Mucosa of gallbladder (tissue), 1 donor: ENCODE results near the gene VPS9D1. TPM values are rescaled to one million over a fixed set of nuclear protein-coding genes. Genes with fewer than 3 reads are reported as not detected.

Source experiments
- DNase-seq: peaks from one replicate; pipeline ENCODE4 v3.0.0-alpha.2; 2020; ENCODE audit warnings: low spot score
- total RNA-seq: library from RNA; stranded (reverse); gene quantifications from one replicate; pipeline ENCODE4 v1.2.1, GENCODE V29; 2021
- donor health status: DM: no; HTN: no; CAD: no.

VPS9D1 gene, protein sequence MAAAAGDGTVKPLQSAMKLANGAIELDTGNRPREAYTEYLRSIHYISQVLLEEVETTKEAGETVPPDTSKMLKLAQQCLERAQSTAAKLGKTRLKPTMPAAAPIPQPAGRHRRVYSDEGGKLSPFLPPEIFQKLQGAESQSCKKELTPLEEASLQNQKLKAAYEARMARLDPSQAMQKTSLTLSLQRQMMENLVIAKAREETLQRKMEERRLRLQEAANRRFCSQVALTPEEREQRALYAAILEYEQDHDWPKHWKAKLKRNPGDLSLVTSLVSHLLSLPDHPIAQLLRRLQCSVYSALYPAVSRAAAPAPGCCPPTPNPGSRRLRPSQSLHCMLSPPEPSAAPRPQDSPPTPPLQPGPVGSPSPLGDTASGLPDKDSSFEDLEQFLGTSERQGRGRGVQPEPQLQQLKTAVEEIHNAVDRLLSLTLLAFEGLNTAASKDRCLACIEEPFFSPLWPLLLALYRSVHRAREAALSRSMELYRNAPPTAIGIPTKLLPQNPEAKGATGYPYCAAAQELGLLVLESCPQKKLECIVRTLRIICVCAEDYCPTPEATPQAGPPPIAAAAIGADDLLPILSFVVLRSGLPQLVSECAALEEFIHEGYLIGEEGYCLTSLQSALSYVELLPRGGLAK
- 20.8 TPM for total RNA-seq

DNA sequence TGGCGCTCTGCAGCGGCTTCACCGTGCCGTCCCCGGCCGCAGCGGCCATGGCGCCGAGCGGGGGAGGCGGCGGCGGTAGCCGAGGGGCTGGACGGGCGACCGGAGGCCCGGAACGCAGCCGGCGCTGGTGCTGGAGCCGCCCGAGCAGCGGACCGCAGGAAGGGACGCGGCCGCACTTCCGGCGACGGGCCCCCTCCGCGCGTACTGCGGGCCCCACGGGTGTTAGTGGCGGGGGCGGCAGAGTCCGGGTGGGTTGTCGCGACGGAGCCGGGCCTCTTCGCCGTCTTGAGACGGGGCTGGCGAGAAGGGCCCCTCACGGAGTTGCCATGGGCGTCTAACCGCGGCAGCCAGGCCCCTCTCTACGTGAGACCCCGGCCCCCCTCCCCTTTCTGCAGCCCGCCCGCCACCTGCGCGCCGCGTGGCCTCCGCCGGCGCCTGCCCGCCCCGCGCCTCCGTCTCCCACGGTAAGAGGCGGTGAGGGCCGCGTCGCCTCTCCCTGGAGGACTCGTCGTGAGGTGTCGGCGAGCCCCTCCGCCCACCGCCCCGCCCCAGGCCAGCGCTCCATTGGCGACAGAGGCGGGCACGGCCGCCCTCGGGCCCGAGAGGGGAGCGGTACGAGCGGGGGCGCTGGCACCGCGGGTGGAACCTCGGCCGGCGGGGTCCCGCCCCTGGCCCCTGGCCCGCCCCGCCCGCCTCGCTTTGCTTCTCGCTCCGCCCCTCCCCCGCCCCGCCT, at the start of gene VPS9D1, which contains the start of gene ZNF276:
VPS9D1 (minus strand) TSS at position 86 of the 733 bp plus-strand sequence; CDS start at position 49, 37 bp downstream.
ZNF276 (plus strand) TSS at position 725 of the 733 bp plus-strand sequence. CDS start 104 bp downstream, outside the sequence.
- peak; percentile 83 for DNase-seq

DNA sequence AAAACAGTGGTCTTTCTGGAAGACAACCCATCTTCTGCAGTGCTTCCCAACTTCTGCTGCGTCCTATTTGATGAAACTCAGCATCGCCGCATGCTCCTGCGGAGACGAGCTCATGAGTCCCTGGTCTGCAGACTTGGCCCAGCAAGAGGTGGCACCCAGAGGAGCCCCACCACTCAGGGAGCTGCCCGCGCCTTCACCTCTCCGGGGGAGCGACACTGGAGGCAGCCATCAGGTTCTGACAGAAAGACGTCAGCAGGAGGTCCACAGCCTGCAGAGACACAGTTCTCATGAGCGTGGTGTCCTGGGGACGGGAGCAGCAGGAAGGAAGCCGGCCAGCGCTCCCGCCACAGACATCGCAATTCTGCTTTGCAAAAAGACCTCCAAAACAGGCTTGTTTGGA, 49.7 kb upstream of the VPS9D1 start:
- DNase-seq: no peak

DNA sequence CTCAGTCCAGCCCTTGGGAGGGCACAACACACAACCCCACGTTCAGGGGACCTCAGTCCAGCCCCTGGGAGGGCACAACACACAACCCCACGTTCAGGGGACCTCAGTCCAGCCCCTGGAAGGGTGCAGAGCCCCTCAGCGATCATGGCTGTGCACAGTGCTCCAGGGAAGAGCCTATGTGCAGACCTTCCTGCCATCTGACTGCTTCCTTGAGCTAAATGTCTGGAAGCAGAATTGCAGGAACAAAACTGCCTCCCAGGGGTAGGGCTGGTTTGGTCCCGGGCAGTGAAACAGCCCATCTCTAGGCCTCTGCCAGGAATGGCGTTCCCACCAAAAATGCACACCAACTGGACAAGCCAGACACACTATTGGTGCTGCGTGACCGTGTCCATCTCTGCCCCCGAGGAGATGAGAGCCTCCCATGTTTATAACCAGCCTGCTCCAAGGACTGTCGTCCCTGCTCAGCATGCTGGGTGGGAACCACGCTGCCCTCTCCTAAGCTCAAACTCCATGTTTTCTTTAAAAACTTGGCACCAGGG, 44.7 kb upstream of the VPS9D1 start:
- no peak for DNase-seq

DNA sequence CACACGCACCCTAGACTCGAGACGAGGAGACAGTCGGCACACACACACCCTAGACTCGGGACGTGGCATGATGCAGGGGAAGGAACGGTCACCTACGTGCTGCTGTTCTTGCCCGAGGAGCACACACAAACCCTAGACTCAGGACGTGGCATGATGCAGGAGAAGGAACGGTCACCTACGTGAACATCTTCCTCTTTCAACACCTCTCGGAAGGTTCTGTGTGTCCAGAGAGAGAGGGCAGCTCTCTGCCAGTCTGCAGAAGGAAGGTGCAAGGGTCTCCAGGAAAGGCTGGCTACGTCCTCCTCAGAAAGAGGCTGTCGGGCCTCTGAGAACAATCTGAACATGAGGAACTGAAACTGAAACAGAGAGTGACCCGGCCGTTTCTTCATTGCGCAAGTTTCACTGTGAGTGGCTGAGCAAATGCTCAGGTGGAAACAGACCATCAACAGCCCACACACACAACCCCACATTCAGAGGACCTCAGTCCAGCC, 44.1 kb upstream of the VPS9D1 start:
- peak; percentile 57 for DNase-seq

DNA sequence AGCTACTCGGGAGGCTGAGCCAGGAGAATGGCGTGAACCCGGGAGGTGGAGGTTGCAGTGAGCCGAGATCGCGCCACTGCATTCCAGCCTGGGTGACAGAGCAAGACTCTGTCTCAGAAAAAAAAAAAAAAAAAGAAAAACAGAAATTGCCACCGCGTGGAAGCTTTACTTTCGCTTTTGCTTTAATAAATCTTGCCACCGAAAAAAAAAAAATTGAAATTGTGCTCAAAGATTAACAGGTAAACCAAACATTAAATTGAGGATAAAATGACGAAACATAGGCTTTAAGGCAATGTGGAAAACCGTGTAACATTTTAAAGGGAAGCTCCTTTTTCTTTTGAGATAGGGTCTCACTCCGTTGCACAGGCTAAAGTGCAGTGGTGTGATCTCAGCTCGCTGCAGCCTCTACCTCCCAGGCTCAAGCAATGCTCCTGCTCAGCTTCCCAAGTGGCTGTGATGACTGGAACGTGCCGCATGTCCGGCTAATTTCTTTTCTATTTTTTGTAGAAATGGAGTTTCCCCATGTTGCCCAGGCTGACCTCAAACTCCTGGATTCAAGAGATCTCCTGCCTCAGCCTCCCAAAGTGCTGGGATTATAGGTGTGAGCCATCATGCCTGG, 40.7 kb upstream of the VPS9D1 start:
- no peak for DNase-seq

DNA sequence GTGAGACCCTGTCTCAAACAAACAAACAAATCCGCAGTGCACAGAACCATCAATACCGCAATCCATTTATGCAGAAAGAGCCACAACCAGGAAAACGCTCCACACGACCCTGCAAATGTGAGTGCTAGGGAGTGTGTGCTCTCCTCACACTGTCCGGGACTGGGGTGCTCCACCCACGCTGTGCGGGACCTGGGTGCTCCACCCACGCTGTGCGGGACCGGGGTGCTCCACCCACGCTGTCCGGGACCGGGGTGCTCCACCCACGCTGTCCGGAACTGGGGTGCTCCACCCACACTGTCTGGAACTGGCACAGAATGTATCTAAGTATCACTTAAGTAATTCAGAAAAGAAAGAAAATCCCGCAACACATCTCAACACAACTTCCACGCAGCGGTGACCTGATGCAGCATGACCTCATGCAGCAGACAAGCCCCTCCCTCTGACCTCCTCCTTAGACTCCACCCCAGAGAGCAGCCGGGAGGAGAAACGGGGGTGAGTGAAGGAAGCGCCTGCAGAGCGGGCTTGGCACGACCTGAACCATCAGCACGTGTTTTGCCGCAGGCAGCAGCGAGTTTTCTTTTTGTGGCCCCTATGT, 39.1 kb upstream of the VPS9D1 start:
- DNase-seq: no peak

DNA sequence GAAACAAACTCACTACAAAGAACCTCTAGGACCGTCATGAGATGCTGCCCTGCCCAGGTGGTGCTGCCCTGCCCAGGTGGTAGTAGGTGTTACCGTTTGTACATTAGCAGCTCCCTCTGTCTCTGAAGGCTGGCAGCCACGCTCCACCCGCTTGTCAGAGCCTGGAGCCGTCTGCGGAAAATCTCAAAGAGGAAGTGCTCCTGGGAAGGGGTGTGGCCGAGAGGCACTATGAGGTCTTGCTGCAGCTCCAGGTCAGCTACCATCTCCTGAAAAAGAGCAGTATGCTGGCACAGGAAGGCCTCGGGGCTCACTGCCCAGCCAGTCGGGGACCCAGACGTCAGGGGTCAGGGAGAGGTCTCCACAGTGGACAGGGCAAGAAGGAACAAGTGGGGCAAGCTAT, 28.9 kb upstream of the VPS9D1 start:
- peak; percentile 48 for DNase-seq

DNA sequence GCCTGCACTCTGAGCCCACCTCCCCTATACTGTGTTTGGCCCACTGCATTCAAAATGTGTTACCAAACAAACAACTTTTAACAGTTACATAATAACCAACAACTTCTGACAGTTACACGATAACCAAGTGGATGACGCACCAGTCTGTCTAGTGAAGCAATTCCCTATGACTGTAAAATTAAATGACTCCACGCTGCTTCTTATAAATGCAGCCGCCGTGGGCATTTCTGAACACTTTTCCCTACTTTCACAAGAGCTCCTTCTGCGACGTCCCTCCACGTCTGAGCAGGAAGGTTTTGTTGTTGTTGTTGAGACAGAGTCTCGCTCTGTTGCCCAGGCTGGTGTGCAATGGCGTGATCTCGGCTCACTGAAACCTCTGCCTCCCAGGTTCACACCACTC, 28.2 kb upstream of the VPS9D1 start:
- no peak for DNase-seq

DNA sequence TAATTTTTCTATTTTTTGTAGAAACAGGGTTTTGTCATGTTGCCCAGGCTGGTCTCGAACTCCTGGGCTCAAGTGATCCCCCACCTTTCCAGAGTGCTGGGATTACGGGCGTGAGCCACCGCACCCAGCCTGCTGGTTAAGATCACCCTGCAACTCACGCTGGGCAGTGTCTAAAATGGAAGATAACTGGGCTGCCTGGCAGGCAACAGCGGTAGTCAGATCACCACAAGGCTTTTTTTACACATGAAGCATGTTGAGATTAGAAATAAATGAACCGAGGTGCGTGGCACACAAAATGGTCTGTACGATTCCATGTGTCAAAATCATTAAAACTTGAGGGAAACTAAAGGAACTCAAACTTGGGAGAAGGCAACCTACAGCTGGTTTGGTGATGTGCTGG, 27.4 kb upstream of the VPS9D1 start:
- no peak for DNase-seq

DNA sequence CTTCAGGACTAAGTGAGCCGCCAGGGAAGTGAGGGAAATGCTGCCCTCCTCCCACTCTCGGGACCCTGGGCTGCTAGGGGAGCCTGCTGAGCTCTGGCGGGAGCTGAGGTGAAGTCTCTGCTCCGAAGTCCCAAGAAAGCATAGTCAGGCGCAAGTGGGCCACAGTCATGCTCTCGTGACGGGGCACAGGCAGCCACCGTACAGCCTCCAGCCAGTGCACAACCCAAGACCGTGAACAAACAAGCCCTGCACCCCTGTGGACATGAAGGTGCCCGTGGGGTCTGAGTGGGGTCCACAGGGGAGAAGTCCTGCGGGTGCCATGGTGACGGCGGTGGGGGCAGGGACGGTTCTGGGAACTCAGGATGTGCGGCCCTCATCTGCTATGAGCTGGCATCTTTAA, 25.3 kb upstream of the VPS9D1 start:
- no peak for DNase-seq

DNA sequence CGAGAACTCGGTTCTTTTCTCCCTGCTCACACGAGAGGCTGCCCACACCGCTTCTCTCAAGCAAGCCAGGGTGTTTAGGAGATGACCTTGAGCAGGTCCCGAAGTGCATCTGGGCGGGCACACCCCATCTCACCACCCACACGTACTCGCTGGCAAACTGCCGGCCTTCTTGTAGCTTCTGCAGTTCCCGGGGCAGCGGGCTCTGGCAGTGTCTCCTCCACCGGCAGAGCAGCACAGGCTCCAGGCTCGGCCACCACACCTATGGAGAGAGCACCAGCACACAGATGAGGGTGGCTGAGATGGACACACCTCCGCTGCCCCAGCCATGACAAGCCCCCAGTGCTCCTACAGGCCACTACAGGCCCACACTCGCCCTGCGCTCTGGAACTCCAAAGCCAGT, 24.1 kb upstream of the VPS9D1 start:
- no peak for DNase-seq

DNA sequence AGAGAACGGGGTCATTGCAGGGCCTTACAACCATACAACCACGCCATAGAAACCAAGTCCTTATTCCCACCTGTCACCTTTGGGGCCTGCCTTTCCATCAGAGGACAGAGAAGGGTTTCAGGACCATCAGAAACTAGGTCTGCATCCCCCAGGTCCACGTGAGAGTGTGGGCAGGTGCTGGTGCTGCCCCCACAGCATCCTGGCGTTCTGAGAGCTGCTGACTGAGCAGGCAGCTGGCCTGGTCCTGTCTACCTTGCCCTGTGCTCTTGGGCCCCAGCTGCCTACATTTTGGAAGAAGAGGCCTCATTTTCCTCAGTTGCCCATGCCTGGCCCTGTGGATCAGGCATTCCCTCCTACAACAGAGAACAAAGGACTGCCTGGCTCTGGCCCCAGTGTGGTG, 22.2 kb upstream of the VPS9D1 start:
- no peak for DNase-seq

DNA sequence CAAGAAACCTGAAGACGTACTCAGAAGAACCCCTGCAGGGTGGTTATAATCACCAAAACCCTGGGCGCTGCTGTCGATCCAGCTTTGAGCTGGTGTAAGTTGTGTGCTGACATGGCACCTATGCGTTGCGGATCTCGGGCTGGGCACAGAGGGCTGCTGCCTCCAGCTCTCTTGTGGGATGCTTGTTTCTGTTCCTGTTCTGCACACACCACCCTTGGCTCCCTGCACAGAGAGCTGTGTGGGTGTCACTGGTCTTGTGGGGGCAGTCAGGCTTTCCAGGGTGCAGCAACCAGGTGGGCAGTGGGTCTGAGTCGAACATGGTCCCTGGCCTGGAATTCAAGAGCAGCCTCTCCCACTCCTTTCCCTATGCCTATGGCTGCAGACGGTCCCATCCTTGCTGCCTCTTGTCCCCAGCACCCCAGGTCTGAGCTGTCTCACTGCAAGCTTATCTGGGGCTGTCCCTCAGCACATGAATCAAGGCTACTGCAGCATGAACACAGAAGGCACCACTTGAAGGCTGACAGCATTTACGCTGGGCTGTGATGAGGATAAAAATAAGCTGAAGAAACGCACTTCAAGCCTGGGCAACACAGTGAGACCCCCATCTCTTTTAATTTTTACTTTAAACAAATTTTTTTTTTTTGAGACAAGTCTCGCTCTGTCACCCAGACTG, 20.8 kb upstream of the VPS9D1 start:
- DNase-seq: no peak

DNA sequence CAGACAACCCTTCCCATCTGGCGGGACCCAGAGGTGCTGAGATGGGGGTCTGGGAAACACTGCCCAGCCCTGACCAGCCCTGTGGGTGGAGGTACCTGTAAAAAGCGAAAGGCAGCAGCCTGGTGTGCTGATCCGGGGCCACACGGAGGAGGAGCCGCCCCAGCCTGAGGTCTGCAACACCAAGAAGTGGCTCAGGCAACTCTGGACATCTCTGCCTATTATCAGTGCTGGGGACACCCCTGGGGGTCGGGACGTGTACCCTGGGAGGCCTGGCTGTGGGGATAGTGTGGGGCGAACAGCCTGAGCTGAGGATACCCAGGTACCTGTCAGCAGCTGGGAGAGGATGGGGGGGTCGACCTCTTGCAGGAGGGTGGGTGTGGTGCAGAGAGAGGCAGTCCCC, 18.7 kb upstream of the VPS9D1 start:
- DNase-seq: no peak

DNA sequence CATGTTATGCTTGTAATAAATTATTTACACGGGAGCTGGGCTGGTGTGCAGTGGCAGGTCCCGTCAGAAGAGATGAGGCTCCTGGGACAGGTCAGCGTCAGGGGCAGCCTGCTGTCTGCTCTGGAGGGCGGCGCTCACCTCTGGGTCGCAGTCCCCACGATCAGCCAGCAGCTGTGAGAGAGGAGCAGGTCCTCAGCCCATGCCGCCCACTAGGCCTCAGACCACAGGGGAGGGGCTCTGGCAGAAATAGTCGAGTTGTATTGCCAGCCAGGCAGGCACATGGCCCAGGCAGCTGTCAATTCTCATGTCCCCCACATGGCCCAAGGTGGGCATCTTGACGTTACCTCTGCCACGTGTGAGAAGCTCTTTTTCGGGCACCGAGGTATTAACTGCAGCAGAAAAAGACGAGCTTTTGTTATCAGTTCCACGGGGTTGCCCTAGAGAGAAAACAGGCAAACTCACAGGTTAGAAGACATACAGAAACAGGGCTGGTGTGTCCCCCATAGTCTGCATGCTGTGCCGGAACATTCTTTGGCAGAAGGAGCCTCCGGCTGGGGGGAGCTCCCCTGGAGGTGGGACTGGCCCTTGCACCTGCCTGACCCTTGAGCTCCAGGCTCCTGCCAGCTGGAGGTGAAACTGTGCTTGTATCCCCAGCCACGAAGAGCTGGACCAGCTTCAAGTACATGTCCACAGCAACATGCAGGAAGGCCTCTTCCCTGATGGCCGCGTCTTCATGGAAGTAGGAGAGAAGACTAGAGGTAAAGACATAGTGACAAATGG, 18.0 kb upstream of the VPS9D1 start:
- DNase-seq: no peak

DNA sequence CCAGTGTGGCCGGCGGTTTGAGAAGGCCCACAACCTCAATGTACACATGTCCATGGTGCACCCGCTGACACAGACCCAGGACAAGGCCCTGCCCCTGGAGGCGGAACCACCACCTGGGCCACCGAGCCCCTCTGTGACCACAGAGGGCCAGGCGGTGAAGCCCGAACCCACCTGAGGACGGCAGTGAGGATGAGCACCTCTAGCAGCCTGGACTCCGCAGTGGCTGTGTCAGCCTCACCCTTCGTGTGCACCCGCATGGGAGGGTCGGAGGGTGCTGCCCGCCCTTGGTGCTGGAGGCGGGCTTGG, 17.3 kb upstream of the VPS9D1 start:
- DNase-seq: no peak

DNA sequence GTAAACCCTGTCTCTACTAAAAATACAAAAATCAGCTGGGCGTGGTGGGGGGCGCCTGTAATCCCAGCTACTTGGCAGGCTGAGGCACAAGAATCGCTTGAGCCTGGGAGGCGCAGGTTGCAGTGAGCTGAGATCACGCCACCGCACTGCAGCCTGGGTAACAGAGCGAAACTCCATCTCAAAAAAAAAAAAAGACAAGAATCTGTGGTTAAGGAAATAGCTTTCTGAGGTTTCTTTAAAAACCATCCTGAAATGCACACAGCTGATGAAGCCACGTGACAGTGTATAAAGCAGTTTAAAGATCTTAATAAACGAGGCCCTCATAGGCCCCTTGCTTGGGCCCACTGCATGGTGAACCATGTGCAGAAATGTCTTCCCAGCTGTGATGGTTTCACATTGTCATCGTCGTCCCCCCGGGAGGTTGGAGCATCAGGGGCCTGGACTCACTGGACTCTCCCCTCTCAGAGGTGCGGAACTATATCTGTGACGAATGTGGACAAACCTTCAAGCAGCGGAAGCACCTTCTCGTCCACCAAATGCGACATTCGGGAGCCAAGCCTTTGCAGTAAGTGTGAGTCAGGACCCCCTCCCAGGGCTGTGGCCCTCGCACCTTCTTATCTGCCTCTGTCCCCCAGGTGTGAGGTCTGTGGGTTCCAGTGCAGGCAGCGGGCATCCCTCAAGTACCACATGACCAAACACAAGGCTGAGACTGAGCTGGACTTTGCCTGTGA, 16.8 kb upstream of the VPS9D1 start:
- DNase-seq: no peak

DNA sequence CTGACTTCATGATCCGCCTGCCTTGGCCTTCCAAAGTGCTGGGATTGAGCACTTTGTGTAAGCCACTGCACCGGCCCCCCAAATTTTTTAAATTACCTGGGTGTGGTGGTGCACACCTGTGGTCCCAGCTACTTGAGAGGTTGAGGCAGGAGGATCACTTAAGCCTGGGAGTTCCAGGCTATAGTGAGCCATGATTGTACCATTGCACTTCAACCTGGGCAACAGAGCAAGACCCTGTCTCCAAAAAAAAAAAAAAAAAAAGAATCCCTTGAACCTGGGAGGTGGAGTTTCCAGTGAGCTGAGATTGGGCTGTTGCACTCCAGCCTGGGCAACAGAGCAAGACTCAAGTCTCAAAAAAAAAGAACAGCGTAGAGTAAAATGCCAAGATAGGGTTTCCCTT, 15.9 kb upstream of the VPS9D1 start:
- no peak for DNase-seq

DNA sequence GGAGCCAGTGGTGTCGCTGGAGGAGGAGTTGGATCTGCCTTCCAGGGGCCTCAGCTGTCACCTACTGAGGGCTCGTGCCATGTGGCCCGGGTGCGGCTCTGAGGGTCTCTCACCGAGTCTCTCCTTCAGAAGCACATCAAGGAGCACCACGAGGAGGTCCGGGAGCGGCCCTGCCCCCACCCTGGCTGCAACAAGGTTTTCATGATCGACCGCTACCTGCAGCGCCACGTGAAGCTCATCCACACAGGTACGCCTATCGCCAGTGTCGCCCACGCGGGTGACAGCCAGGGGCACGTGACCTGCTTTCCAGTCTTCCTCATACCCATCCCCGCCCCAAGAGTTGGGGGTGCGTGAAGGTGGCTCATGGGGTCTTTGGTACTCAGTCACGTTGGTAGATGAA, 13.1 kb upstream of the VPS9D1 start:
- DNase-seq: no peak
